ENCODE data around the gene PRR22. TPM values are rescaled to one million over a fixed set of nuclear protein-coding genes. Genes with fewer than 3 reads are reported as not detected.
"Not testable (repeated sequence)": the region's sequence is repeated elsewhere in the genome, so short reads cannot be mapped to it uniquely, and the experiment has no call there.

Gene PRR22
- polyA plus RNA-seq, 3 donors, result 3.0 to 6.5 (median 4.0) TPM

GRCh38 chr19:5765220-5765619 lies 19.3 kb downstream of the PRR22 start:
- DNase-seq, result no peak

DNA sequence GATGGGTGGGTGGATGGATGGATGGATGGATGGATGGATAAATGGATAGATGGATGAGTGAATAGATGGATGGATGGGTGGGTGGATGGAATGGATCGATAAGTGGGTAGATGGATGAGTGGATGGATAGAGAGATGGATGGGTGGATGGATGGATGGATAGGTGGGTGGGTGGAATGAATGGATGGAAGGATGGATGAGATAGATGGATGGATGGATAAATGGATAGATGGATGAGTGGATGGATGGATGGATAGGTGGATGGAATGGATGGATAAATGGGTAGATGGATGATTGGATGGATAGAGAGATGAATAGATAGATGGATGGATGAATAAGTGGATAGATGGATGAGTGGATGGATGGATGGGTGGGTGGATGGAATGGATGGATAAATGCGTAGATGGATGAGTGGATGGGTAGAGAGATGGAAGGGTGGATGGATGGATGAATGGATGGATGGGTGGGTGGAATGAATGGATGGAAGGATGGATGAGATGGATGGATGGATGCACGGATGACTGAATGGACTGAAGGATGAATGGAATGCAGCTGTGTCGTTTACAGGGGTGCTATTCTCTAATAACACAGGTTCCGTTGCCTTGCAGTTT lies 21.8 kb downstream of the PRR22 start:
- no peak for DNase-seq

GRCh38 chr19:5753743-5754142 lies 30.8 kb downstream of the PRR22 start:
- no peak for DNase-seq

GRCh38 chr19:5751709-5752108 lies 32.8 kb downstream of the PRR22 start:
- DNase-seq, result no peak

- DNase-seq, result no peak
Measured at GRCh38 chr19:5749505-5749904, 35.0 kb downstream of the PRR22 start.

DNA sequence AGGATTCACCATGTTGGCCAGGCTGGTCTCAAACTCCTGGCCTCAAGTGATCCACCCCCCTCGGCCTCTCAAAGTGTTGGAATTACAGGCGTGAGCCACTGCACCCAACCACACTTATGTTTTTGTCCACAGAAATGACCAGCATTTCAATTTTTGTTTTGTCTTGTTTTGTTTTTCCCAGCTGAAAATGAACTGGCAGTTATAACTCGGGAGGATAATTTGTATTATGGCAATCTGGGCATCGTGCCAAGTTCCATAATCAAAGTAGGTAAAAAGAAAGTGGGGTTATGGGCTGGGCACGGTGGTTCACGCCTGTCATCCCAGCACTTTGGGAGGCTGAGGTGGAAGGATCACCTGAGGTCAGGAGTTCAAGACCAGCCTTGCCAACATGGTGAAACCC lies 35.6 kb downstream of the PRR22 start:
- DNase-seq, result not testable (repeated sequence)

- DNase-seq, result not testable (repeated sequence)
Measured at GRCh38 chr19:5744999-5745398, 39.5 kb downstream of the PRR22 start.

DNA sequence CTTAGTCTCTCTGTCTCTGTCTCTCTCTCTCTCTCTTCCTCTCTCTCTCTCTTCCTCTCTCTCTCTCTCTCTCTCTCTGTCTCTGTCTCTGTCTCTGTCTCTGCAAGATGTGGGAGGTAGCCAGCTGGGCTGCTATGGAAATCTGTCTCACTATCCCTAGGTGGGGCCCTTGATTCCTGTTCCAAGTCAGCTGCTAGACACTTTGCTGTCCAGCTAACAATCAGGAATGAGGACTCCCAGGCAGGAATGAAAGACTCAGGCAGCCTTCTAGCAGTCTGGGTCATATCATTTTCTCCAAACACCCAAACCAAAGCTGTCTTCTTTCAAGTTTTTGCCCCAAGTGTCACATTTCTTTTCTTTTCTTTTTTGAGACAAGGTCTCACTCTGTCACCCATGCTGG lies 40.9 kb downstream of the PRR22 start:
- DNase-seq, result no peak

- DNase-seq, result no peak
Measured at GRCh38 chr19:5742051-5742450, 42.5 kb downstream of the PRR22 start.

DNA sequence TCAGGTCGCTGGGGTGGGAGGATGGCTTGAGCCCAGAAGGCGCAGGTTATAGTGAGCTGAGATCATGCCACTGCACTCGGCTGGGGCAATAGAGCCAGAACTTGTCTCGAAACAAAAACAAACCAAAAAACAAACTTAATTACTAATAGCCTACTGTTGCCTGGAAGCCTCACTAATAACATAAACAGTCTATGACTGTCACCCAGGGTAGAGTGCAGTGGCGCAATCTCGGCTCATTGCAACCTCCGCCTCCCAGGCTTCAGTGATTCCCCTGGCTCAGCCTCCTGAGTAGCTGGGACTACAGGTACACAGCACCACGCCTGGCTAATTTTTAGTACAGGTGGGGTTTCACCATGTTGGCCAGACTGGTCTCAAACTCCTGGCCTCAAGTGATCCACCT lies 46.1 kb downstream of the PRR22 start:
- DNase-seq, result no peak

DNA sequence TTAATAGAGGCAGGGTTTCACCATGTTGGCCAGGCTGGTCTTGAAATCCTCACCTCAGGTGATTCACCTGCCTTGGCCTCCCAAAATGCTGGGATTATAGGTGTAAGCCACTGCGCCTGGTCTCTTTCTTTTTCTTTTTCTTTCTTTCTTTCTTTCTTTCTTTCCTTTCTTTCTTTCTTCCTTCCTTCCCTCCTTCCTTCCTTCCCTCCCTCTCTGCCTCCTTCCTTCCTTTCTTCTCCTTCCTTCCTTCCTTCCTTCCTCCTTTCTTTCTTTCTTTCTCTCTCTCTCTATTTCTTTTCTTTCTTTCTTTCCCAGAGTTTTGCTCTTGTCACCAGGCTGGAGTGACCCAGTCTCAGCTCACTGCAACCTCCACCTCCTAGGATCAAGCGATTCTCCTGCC lies 51.4 kb downstream of the PRR22 start:
- DNase-seq, result not testable (repeated sequence)

Other genes with a start within 250 kb of the PRR22 start
- under 1 TPM; 0.28 to 0.38 (median 0.34) TPM for gene TINCR, start 216.8 kb downstream of the PRR22 start, polyA plus RNA-seq (ENCODE audit: insufficient read length in 3 of 3)
- gene SAFB2, start 162.0 kb downstream of the PRR22 start, polyA plus RNA-seq (ENCODE audit: insufficient read length in 3 of 3), result 100 to 1,000 TPM in 2 of 3 donors, 10 to 100 TPM in 1; 74.0 to 118 (median 105) TPM
- gene SAFB, start 161.7 kb downstream of the PRR22 start, polyA plus RNA-seq (ENCODE audit: insufficient read length in 3 of 3), result 100 to 1,000 TPM; 152 to 186 (median 176) TPM
- 10 to 100 TPM; 46.3 to 58.5 (median 52.8) TPM for gene MICOS13, start 104.2 kb downstream of the PRR22 start, polyA plus RNA-seq (ENCODE audit: insufficient read length in 3 of 3)
- gene HSD11B1L, start 103.7 kb downstream of the PRR22 start, polyA plus RNA-seq (ENCODE audit: insufficient read length in 3 of 3), result 10 to 100 TPM; 11.2 to 15.2 (median 11.8) TPM
- gene RPL36, start 94.5 kb downstream of the PRR22 start, polyA plus RNA-seq (ENCODE audit: insufficient read length in 3 of 3), result 100 to 1,000 TPM; 635 to 979 (median 767) TPM
- gene LONP1, start 64.6 kb downstream of the PRR22 start, polyA plus RNA-seq (ENCODE audit: insufficient read length in 3 of 3), result 10 to 100 TPM; 65.4 to 79.2 (median 67.8) TPM
- gene CATSPERD, start 64.1 kb downstream of the PRR22 start, polyA plus RNA-seq (ENCODE audit: insufficient read length in 3 of 3), result not detected
- gene DUS3L, start 6.4 kb upstream of the PRR22 start, polyA plus RNA-seq (ENCODE audit: insufficient read length in 3 of 3), result 10 to 100 TPM; 24.9 to 45.1 (median 32.4) TPM
- gene NRTN, start 20.3 kb upstream of the PRR22 start, polyA plus RNA-seq (ENCODE audit: insufficient read length in 3 of 3), result 1 to 10 TPM; 3.7 to 5.2 (median 4.3) TPM
- 10 to 100 TPM; 12.7 to 18.2 (median 15.1) TPM for gene FUT6, start 55.0 kb upstream of the PRR22 start, polyA plus RNA-seq (ENCODE audit: insufficient read length in 3 of 3)
- under 1 TPM; 0.54 to 0.90 (median 0.64) TPM for gene FUT3, start 66.7 kb upstream of the PRR22 start, polyA plus RNA-seq (ENCODE audit: insufficient read length in 3 of 3)
- gene FUT5, start 85.8 kb upstream of the PRR22 start, polyA plus RNA-seq (ENCODE audit: insufficient read length in 3 of 3), result under 1 TPM in 2 of 3 donors, not detected in 1; 0.06 to 0.18 TPM
- 100 to 1,000 TPM; 174 to 222 (median 202) TPM for gene NDUFA11, start 119.0 kb upstream of the PRR22 start, polyA plus RNA-seq (ENCODE audit: insufficient read length in 3 of 3)
- 10 to 100 TPM in 2 of 3 donors, 1 to 10 TPM in 1; 4.9 to 12.2 (median 10.8) TPM for gene VMAC, start 120.1 kb upstream of the PRR22 start, polyA plus RNA-seq (ENCODE audit: insufficient read length in 3 of 3)
- gene CAPS, start 129.5 kb upstream of the PRR22 start, polyA plus RNA-seq (ENCODE audit: insufficient read length in 3 of 3), result 10 to 100 TPM; 38.8 to 51.9 (median 45.3) TPM
- 10 to 100 TPM; 68.1 to 72.5 (median 68.3) TPM for gene RANBP3, start 193.4 kb upstream of the PRR22 start, polyA plus RNA-seq (ENCODE audit: insufficient read length in 3 of 3)

Measured in renal pelvis (tissue), 4 donors.